ENCODE data around the gene TAOK1. TPM values are rescaled to one million over a fixed set of nuclear protein-coding genes. Genes with fewer than 3 reads are reported as not detected.

The TAOK1 gene
- total RNA-seq, 4 donors from 2014 or later, result 28.7 to 104 (median 42.8) TPM

DNA sequence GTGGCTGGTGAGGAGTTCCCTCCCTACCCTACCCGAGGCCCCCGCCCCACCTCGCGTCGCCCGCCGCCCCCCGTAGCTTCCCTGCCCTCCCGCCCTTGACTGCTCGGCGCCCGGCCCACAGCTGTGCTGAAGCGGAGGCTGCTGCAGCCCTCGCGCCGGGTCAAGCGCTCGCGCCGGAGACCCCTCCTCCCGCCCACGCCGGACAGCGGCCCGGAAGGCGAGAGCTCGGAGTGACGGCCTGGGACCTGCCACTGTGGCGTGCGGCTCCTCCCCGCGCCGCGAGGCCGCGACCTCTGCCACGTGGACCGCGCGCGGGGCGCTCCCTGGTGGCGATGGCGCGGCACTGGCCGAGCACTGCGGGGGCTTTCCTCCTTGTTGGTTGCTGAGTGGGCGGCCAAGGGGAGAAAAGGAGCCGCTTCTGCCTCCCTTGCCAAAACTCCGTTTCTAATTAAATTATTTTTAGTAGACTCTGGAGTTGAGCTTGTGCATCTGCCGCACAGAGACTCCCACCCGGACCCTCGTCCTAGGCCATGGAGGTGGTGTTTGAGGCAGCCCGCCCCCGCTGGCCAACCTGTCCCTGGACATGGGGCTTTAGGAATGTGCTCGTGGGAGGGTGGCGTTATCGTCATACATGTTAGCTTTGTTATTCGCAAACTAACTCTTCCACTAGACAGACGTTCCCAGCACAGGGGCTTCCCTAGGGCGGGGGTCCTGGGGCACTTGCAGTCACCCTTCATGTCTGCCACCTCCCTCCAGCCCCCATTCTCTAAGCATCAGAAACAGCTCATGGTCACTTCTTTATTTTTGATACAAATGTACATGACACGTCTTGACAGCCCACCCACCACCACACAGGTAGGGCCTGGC, 182.8 kb downstream of the TAOK1 start:
- Histone ChIP-seq H3K4me1 (peaks cover 3 to 46% (median 16%) of the 10 kb centered on the region in 4 donors), H3K27ac (peak overlapping the region in 2 of 4 donors; percentile 48 to 71)

GRCh38 chr17:29573558-29573869, 183.4 kb downstream of the TAOK1 start:
- H3K9me3 ChIP-seq, result no peaks in the 10 kb centered on the region
- peaks cover 0 to 48% (median 0%) of the 10 kb centered on the region in 3 donors for H3K36me3 ChIP-seq
- H3K4me3 ChIP-seq, result no peak overlapping the region
- H3K4me1 ChIP-seq, result peaks cover 3 to 46% (median 16%) of the 10 kb centered on the region in 4 donors
- DNase-seq, result peak in 2 of 3 donors; percentile 42 to 45
- no peak overlapping the region for H3K27ac ChIP-seq
- no peaks in the 10 kb centered on the region for H3K27me3 ChIP-seq
- no peak for TF ChIP-seq CTCF (IDR thresholded peaks at IDR 0.05)
- TF ChIP-seq POLR2A (IDR thresholded peaks at IDR 0.05), result no peak

More for the DNA sequence above, 182.8 kb downstream of the TAOK1 start:
- Histone ChIP-seq H3K4me3 (peak overlapping the region; percentile 23 to 43 (median 41)), H3K36me3 (peaks cover 0 to 42% (median 0%) of the 10 kb centered on the region in 3 donors), H3K27me3 (no peaks in the 10 kb centered on the region), H3K9me3 (no peaks in the 10 kb centered on the region)
- DNase-seq, result peak; percentile 63 to 81 (median 67)
- TF ChIP-seq POLR2A (IDR thresholded peaks at IDR 0.05) (no peak), CTCF (IDR thresholded peaks at IDR 0.05) (peak; percentile 60 to 79 (median 64))

- Histone ChIP-seq H3K27ac (peak overlapping the region in 2 of 4 donors; percentile 64 to 82), H3K27me3 (no peaks in the 10 kb centered on the region), H3K36me3 (peaks cover 0 to 50% (median 0%) of the 10 kb centered on the region in 3 donors), H3K4me1 (peaks cover 3 to 43% (median 14%) of the 10 kb centered on the region in 4 donors), H3K9me3 (no peaks in the 10 kb centered on the region), H3K4me3 (no peak overlapping the region)
- TF ChIP-seq CTCF (IDR thresholded peaks at IDR 0.05) (no peak), POLR2A (IDR thresholded peaks at IDR 0.05) (no peak)
- peak in 2 of 3 donors; percentile 44 to 45 for DNase-seq
Observed at GRCh38 chr17:29573871-29574731, 183.9 kb downstream of the TAOK1 start.

GRCh38 chr17:29574732-29575510, 184.8 kb downstream of the TAOK1 start:
- H3K9me3 ChIP-seq, result no peaks in the 10 kb centered on the region
- peak in 3 of 6 experiments; percentile 27 to 48 (median 42) for TF ChIP-seq CTCF (IDR thresholded peaks at IDR 0.05)
- TF ChIP-seq POLR2A (IDR thresholded peaks at IDR 0.05), result no peak
- peaks cover 0 to 53% (median 0%) of the 10 kb centered on the region in 3 donors for H3K36me3 ChIP-seq
- H3K4me3 ChIP-seq, result no peak overlapping the region
- DNase-seq, result peak; percentile 50 to 91 (median 86)
- peak overlapping the region in 2 of 4 donors; percentile 64 to 82 for H3K27ac ChIP-seq
- no peaks in the 10 kb centered on the region for H3K27me3 ChIP-seq
- peaks cover 0 to 35% (median 11%) of the 10 kb centered on the region in 4 donors for H3K4me1 ChIP-seq

Measured in Peyer's patch (tissue), 4 donors.